ENCODE measurements around the gene XRCC3.

DNA sequence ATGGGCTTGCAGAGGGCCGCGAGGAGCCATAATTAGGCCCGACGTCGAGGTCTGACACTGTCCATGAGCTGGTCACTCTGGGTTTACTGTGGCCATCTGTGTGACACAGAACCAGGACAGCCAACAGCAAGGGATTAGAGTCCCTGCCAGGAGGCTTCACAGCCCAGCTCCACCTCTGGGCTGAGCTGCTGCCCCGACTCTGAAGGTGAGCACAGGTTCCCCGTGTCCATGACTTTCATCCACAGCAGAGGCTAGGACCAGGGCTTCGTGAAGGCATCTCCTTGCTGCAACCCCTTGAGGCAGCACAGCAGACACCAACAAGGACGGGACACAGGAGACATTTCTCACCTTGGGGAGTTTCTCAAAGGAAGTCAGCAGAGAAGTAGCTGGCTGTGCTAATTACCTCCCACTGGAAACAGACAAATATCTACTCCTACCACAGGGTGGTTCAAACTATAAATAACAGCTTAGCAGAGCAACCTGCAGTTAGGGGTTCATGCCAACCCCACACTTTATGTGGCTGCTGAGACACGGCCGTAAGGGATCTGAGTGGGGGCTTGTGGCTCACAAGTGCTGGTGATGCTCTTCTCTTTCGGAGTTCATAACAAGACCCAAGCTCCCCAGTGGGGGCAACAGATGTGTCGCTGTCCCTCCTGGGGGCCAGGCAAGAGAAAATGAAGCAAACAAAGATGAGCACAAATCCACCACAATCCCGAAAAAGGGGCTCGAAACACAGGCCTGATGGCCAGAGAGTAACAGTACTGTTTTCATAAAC, 29.6 kb upstream of the XRCC3 start:
- no peak for TF ChIP-seq POLR2A (IDR thresholded peaks at IDR 0.05)
- TF ChIP-seq EP300 (IDR thresholded peaks at IDR 0.05): no peak
- TF ChIP-seq, protein P1, sequence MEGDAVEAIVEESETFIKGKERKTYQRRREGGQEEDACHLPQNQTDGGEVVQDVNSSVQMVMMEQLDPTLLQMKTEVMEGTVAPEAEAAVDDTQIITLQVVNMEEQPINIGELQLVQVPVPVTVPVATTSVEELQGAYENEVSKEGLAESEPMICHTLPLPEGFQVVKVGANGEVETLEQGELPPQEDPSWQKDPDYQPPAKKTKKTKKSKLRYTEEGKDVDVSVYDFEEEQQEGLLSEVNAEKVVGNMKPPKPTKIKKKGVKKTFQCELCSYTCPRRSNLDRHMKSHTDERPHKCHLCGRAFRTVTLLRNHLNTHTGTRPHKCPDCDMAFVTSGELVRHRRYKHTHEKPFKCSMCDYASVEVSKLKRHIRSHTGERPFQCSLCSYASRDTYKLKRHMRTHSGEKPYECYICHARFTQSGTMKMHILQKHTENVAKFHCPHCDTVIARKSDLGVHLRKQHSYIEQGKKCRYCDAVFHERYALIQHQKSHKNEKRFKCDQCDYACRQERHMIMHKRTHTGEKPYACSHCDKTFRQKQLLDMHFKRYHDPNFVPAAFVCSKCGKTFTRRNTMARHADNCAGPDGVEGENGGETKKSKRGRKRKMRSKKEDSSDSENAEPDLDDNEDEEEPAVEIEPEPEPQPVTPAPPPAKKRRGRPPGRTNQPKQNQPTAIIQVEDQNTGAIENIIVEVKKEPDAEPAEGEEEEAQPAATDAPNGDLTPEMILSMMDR (IDR thresholded peaks at IDR 0.05): no peak

Data from sigmoid colon (tissue), 4 donors.